ENCODE results near the gene MPEG1.

- TF ChIP-seq EZH2 (optimal IDR thresholded peaks at IDR 0.05; ENCODE audit: low read depth, low read length) (no peak), EZH2phosphoT487 (IDR thresholded peaks at IDR 0.05; ENCODE audit: low read length) (no peak), CTCF (IDR thresholded peaks at IDR 0.05; ENCODE audit: low read length) (no peak)
These were observed 29.0 kb downstream of the MPEG1 start for GRCh38 chr11:59183771-59184170.

All from MM.1S (cell line).